ENCODE measurements around the gene PGGT1B. TPM values are rescaled to one million over a fixed set of nuclear protein-coding genes. Genes with fewer than 3 reads are reported as not detected.

The PGGT1B gene
- polyA plus RNA-seq, 1 donor from 2014 or later = 6.6 TPM

- Histone ChIP-seq H3K27me3 (ENCODE audit: insufficient read depth, low read depth, low read length) (no peaks in the 10 kb centered on the region), H3K9me3 (ENCODE audit: low read length) (no peaks in the 10 kb centered on the region), H4K20me1 (ENCODE audit: insufficient read depth) (no peaks in the 10 kb centered on the region), H3K79me2 (replicated peaks; ENCODE audit: insufficient read depth, low read length) (peaks cover 46% of the 10 kb centered on the region), H3K36me3 (ENCODE audit: insufficient read depth, low read length) (no peaks in the 10 kb centered on the region), H3K9ac (ENCODE audit: low read length) (no peak overlapping the region), H2AFZ (ENCODE audit: low read depth, low read length) (no peak overlapping the region), H3K9me2 (ENCODE audit: insufficient read depth, low read length) (no peaks in the 10 kb centered on the region), H3K27ac (ENCODE audit: low read length) (no peak overlapping the region), H3K4me3 (ENCODE audit: low read length) (no peak overlapping the region), H3K4me2 (ENCODE audit: low read length) (no peak overlapping the region), H3F3A (ENCODE audit: insufficient read depth, low read length, poor library complexity, severe bottlenecking) (no peaks in the 10 kb centered on the region)
- TF ChIP-seq CTCF (IDR thresholded peaks at IDR 0.05; ENCODE audit: poor library complexity, severe bottlenecking) (no peak), EP300 (conservative IDR thresholded peaks at IDR 0.05; ENCODE audit: poor library complexity, severe bottlenecking) (no peak), SMC3 (conservative IDR thresholded peaks at IDR 0.05; ENCODE audit: poor library complexity) (no peak), MXI1 (conservative IDR thresholded peaks at IDR 0.05; ENCODE audit: poor library complexity, severe bottlenecking) (no peak), POLR2AphosphoS5 (IDR thresholded peaks at IDR 0.05) (no peak), EZH2 (IDR thresholded peaks at IDR 0.05; ENCODE audit: borderline replicate concordance, insufficient read depth, low read length, poor library complexity, severe bottlenecking) (no peak), RAD21 (conservative IDR thresholded peaks at IDR 0.05) (no peak), TAF1 (IDR thresholded peaks at IDR 0.05; ENCODE audit: low read depth) (no peak), REST (IDR thresholded peaks at IDR 0.05; ENCODE audit: borderline replicate concordance) (no peak)
Observed at GRCh38 chr5:115284021-115284420, 21.3 kb upstream of the PGGT1B start.

- Histone ChIP-seq H3K4me3 (ENCODE audit: low read length) (no peak overlapping the region), H3K27ac (ENCODE audit: low read length) (no peak overlapping the region), H3K9me3 (ENCODE audit: low read length) (no peaks in the 10 kb centered on the region), H3K27me3 (ENCODE audit: insufficient read depth, low read depth, low read length) (no peaks in the 10 kb centered on the region), H3K4me2 (ENCODE audit: low read length) (no peak overlapping the region), H3K9me2 (ENCODE audit: insufficient read depth, low read length) (no peaks in the 10 kb centered on the region), H4K20me1 (ENCODE audit: insufficient read depth) (no peaks in the 10 kb centered on the region), H3F3A (ENCODE audit: insufficient read depth, low read length, poor library complexity, severe bottlenecking) (no peaks in the 10 kb centered on the region), H3K79me2 (replicated peaks; ENCODE audit: insufficient read depth, low read length) (peaks cover 34% of the 10 kb centered on the region), H2AFZ (ENCODE audit: low read depth, low read length) (no peak overlapping the region), H3K9ac (ENCODE audit: low read length) (no peak overlapping the region), H3K36me3 (ENCODE audit: insufficient read depth, low read length) (no peaks in the 10 kb centered on the region)
- TF ChIP-seq EP300 (conservative IDR thresholded peaks at IDR 0.05; ENCODE audit: poor library complexity, severe bottlenecking) (no peak), RAD21 (conservative IDR thresholded peaks at IDR 0.05) (no peak), SMC3 (conservative IDR thresholded peaks at IDR 0.05; ENCODE audit: poor library complexity) (no peak), EZH2 (IDR thresholded peaks at IDR 0.05; ENCODE audit: borderline replicate concordance, insufficient read depth, low read length, poor library complexity, severe bottlenecking) (no peak), TAF1 (IDR thresholded peaks at IDR 0.05; ENCODE audit: low read depth) (no peak), MXI1 (conservative IDR thresholded peaks at IDR 0.05; ENCODE audit: poor library complexity, severe bottlenecking) (no peak), CTCF (IDR thresholded peaks at IDR 0.05; ENCODE audit: poor library complexity, severe bottlenecking) (no peak), REST (IDR thresholded peaks at IDR 0.05; ENCODE audit: borderline replicate concordance) (no peak), POLR2AphosphoS5 (IDR thresholded peaks at IDR 0.05) (no peak)
Observed at GRCh38 chr5:115282131-115282530, 19.5 kb upstream of the PGGT1B start.

Measured in neural cell (in vitro differentiated cells).